ENCODE results near the gene CACNA2D3. TPM values are rescaled to one million over a fixed set of nuclear protein-coding genes. Genes with fewer than 3 reads are reported as not detected.
"Not testable (repeated sequence)": the region's sequence is repeated elsewhere in the genome, so short reads cannot be mapped to it uniquely, and the experiment has no call there.

Gene CACNA2D3
- total RNA-seq, 1 donor from 2014 or later: 8.3 TPM

- no peak for DNase-seq (ENCODE audit: low spot score)
Measured at GRCh38 chr3:54631516-54632325, 509.4 kb downstream of the CACNA2D3 start.

DNA sequence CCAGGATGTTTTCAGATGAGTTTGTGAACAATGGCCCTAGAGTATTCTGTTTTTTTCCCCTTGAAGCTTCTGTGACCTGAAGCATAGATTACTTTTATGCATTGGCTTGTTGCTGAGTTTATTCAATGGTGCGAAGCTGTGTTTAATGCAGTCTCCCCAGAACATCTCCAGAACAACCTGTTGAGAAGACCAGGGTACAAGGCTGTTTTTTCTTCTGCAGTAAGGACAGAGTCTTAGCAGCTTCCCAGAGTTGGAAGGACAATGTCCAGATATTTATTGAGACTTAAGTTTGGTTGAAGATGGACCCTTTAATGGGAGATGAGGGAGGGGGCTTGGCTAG is 509.9 kb downstream of the CACNA2D3 start:
- no peak for DNase-seq (ENCODE audit: low spot score)

GRCh38 chr3:54632834-54633233 is 510.5 kb downstream of the CACNA2D3 start:
- no peak for DNase-seq (ENCODE audit: low spot score)

DNA sequence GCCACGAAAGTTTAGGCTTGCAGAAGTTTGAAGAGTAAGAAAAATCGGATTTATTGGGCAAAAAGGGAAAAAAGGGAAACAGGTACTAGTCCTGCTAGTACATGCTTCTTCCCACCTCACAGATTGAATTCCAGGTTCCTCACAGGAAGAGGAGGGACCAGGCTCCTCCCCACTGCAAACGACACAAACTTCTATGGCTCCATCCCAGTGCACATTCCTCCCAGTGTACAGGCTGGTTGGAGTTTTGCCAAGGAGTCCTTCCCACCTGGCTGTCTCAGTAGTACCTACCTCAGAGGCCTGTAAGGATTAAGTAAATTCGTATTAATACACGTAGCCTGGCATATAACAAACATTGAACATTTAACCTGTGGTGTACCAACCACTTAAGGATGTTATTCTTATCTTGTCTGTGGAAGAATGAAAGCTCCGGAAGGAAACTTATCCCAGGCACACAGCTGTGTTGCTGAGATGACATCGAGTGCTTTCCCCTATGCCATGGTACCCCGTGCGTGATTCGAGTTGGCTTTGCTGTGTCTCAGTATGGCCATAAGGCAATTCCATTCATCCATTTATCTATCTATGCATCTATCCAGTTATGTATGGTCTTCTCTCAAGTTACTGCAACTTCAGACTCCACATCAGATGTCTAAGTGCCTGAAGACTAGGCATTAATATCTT is 511.2 kb downstream of the CACNA2D3 start:
- no peak for DNase-seq (ENCODE audit: low spot score)

GRCh38 chr3:54634122-54634469 is 511.7 kb downstream of the CACNA2D3 start:
- no peak for DNase-seq (ENCODE audit: low spot score)

GRCh38 chr3:54639790-54640372 is 517.5 kb downstream of the CACNA2D3 start:
- DNase-seq (ENCODE audit: low spot score): not testable (repeated sequence)

GRCh38 chr3:54641226-54642014 is 519.1 kb downstream of the CACNA2D3 start:
- DNase-seq (ENCODE audit: low spot score): no peak

GRCh38 chr3:54642147-54642546 is 519.8 kb downstream of the CACNA2D3 start:
- no peak for DNase-seq (ENCODE audit: low spot score)

- no peak for DNase-seq (ENCODE audit: low spot score)
Measured at GRCh38 chr3:54647721-54648120, 525.4 kb downstream of the CACNA2D3 start.

DNA sequence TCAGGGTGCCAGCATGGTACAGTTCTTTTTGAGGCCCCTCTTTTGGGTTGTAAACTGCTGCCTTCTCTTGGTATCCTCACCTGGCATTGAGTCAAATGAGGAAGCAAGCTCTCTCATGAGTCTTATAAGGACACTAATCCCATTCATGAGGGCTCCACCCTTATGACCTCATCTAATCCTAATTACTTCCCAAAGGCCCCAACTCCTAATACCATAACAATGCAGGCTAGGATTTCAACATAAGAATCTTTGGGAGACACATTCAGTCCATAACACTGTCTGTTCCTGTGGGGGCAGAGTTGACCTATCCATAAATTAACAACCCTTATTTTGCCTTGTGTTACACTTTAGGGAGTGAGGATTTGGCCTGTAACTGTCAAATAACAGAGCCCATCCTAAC is 527.2 kb downstream of the CACNA2D3 start:
- DNase-seq (ENCODE audit: low spot score): no peak

DNA sequence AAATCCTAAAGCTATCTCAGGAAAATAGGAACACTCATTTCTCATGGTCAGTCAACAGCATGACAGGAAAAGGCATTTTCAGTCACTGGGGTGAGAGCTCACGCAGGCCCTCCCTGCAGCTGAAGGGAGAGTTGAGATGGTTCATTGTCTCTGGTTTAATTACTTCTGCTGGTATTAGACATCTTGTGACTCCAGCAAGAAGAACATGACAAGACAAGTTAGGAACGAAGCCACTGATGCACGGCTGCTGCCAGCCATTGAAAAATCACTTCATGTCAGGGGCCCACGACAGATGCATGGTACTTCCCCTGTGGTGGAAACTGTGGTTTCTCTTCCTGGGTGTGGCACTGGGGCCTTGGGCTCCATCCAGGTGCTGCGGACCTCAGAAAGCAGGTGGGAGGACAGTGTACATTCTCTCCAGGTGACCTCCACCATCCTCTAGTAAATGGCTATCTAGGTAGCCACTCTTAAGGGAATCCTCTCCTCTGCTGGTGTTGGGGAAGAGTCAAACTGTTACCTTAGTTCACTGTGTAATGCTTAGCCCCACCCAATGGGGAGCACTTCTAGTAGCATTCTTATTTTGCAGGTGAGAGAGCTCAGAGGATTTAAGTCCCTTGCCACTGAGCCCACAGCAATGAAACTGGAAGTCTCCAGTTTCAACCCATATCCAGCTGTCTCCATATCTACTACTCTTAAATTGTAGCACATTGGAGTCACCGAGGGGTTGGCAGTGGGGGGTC is 531.3 kb downstream of the CACNA2D3 start:
- DNase-seq (ENCODE audit: low spot score): no peak

DNA sequence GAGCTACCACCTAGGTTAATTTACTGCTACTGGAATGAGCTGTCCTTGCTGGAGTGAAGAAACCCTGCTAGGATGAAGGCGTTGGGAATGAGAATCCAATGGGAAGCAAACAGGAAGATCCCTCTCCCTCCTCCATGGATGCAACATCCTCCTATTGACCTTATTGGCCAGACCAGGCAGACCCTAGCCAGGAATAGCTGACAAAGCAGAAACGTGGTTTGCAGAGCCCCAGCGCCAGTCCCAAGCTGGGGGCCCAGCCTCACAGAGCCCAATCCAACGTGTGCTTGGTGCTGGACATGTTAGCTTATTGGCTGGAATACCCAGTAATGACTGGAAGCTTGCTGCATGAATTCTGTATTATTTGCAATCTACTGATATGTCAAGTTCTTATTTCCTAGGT is 532.4 kb downstream of the CACNA2D3 start:
- DNase-seq (ENCODE audit: low spot score): no peak

GRCh38 chr3:54659347-54659746 is 537.0 kb downstream of the CACNA2D3 start:
- DNase-seq (ENCODE audit: low spot score): no peak

DNA sequence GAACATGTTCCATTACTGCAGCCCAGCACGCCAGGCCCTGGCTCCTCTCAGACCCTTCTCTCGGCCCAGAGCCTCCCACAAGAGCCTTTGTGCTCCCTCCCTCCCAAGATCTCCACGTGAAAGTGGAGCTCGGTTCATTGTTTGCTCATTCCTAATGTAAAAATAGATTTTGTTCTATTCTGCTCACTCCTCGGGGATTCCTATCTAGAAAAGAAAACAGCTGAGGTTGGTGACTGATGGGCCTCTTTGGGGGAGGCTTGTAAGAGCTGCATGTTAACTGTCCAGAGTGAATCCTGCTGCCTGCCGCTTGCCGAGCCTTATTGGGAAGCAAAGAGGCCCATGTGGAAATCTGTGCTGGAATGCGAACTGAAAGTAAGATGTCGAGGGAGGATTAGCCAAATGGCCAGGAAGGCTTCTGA is 538.4 kb downstream of the CACNA2D3 start:
- peak; percentile 45 for DNase-seq (ENCODE audit: low spot score)

DNA sequence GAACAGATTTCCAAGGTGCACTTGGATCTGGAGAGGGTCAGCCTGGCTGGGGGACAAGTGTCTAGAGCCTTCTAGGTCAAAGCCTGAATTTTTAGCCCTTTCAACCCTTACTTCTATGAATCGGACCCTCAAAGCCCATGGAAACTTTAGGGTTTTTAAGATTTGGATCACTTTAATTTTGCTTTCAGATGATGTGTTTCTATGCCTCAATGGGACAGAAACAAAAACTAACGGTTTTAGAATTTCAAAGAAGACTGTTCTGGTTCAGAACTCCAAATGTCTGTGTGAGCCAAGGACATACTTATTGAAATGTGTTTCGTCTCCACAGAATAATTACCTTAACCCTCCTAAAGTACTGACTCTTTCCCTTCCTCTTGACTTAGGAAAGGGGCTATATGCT is 538.8 kb downstream of the CACNA2D3 start:
- DNase-seq (ENCODE audit: low spot score): no peak

GRCh38 chr3:54663501-54664011 is 541.2 kb downstream of the CACNA2D3 start:
- DNase-seq (ENCODE audit: low spot score): no peak

DNA sequence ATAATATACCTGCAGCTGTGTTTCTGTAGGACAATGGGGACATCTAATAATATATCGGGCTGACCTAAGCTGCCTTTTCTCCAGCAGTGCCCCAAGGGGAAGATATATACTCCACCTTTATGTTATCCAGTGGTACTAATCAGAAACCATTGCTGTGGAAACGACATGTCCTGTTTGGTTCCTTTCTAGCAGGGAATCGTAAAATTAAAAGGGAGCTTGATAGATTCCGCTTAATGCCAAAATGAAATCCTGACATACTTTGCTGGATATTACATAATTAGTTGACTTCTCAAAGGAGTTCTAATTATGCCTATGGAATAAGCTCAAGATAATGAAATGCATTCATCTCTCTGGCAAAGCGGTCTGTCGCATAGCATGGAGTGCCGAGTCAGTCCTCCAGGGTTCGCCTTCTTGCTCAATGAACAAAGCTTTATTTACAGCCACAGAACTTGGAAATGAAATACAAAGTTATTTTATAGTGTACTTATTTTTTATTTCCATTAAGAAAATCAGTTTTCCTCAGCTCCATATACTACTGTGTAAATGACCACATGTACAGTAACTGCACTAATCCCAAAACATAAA is 542.8 kb downstream of the CACNA2D3 start:
- DNase-seq (ENCODE audit: low spot score): no peak

- DNase-seq (ENCODE audit: low spot score): no peak
Measured at GRCh38 chr3:54668236-54668635, 545.9 kb downstream of the CACNA2D3 start.

- DNase-seq (ENCODE audit: low spot score): no peak
Measured at GRCh38 chr3:54670201-54671000, 548.0 kb downstream of the CACNA2D3 start.

GRCh38 chr3:54671511-54671910 is 549.2 kb downstream of the CACNA2D3 start:
- DNase-seq (ENCODE audit: low spot score): no peak

All from ureter (tissue), 1 donor.